PFSK-1 (cell line): Measurements from ENCODE around the gene MYMX.

Experiments
- FOXP2 ChIP-seq: optimal IDR thresholded peaks from 2 replicates; pipeline ENCODE3; 2011; ENCODE audit warnings: borderline replicate concordance, control low read depth, inconsistent platforms; ENCODE audit not compliant: insufficient read depth; ENCODE audit errors: extremely low read length, extremely low read depth
- POLR2AphosphoS5 ChIP-seq: IDR thresholded peaks from 2 replicates; pipeline ENCODE4 v1.6.1; 2012; ENCODE audit warnings: low read depth, mild to moderate bottlenecking, control low read depth, low read length, moderate library complexity
- SIN3A ChIP-seq: IDR thresholded peaks from 2 replicates; pipeline ENCODE4 v1.6.1; 2012; ENCODE audit warnings: mild to moderate bottlenecking, low read length, moderate library complexity, borderline replicate concordance; ENCODE audit not compliant: insufficient read depth
- TAF1 ChIP-seq: IDR thresholded peaks from 2 replicates; pipeline ENCODE4 v1.6.1; 2012; ENCODE audit warnings: low read length, control low read depth, borderline replicate concordance; ENCODE audit not compliant: insufficient read depth
- TF ChIP-seq, protein P1 (sequence below), 2 experiments: IDR thresholded peaks; 2 replicates each; pipeline versions ENCODE4 v1.6.1 to v1.8.0; 2011 to 2012; ENCODE audit warnings: low read depth in 2 of 2, low read length in 2 of 2, control low read depth in 1 of 2, inconsistent platforms in 1 of 2, mild to moderate bottlenecking in 1 of 2, moderate library complexity in 1 of 2; ENCODE audit not compliant: insufficient read depth in 1 of 2

Gene MYMX

DNA sequence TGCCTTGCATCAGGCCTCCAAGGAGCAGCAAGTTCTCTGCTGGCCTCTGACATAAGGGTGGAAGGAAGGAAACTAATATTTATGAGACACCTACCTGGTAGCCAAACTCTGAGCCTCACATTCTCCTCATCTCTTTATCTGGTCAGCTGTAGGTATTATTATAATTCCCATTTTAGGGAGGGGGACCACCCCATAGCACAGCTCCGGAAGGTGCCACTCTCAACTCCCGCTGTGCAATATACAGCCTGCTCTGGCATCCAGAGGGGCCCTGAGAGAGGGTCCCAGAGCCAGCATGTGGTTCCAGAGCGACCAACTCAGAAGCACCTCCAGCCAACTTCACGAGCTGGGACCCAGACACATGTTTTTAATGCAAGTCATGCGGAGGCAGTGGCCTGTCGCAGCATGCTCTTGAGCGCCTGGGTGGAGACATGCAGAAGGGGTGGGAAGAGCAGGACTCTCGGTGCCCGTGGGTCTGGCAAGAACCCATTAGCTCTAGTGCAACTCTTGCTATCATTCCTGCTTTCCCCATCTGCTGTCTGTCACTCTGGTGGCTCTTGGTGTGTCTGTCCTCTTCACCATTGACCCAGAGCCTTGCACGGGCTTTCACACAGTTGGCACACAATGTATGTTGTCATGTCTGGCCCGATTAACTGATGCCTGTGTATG is 15.0 kb upstream of the MYMX start:
- TF ChIP-seq, protein P1, sequence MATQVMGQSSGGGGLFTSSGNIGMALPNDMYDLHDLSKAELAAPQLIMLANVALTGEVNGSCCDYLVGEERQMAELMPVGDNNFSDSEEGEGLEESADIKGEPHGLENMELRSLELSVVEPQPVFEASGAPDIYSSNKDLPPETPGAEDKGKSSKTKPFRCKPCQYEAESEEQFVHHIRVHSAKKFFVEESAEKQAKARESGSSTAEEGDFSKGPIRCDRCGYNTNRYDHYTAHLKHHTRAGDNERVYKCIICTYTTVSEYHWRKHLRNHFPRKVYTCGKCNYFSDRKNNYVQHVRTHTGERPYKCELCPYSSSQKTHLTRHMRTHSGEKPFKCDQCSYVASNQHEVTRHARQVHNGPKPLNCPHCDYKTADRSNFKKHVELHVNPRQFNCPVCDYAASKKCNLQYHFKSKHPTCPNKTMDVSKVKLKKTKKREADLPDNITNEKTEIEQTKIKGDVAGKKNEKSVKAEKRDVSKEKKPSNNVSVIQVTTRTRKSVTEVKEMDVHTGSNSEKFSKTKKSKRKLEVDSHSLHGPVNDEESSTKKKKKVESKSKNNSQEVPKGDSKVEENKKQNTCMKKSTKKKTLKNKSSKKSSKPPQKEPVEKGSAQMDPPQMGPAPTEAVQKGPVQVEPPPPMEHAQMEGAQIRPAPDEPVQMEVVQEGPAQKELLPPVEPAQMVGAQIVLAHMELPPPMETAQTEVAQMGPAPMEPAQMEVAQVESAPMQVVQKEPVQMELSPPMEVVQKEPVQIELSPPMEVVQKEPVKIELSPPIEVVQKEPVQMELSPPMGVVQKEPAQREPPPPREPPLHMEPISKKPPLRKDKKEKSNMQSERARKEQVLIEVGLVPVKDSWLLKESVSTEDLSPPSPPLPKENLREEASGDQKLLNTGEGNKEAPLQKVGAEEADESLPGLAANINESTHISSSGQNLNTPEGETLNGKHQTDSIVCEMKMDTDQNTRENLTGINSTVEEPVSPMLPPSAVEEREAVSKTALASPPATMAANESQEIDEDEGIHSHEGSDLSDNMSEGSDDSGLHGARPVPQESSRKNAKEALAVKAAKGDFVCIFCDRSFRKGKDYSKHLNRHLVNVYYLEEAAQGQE (IDR thresholded peaks at IDR 0.05; ENCODE audit: insufficient read depth in 1 of 2, low read depth in 2 of 2, low read length in 2 of 2) = no peak
- TF ChIP-seq SIN3A (no peak), POLR2AphosphoS5 (no peak), FOXP2 (no peak), TAF1 (no peak)

GRCh38 chr6:44202332-44202971 is 14.3 kb upstream of the MYMX start:
- TF ChIP-seq, protein P1 (IDR thresholded peaks at IDR 0.05; ENCODE audit: insufficient read depth in 1 of 2, low read depth in 2 of 2, low read length in 2 of 2) = no peak
- TF ChIP-seq FOXP2 = no peak

- no peak for TF ChIP-seq SIN3A
- TF ChIP-seq FOXP2 = no peak
- TF ChIP-seq TAF1 = no peak
- no peak for TF ChIP-seq POLR2AphosphoS5
- TF ChIP-seq, protein P1 (IDR thresholded peaks at IDR 0.05; ENCODE audit: insufficient read depth in 1 of 2, low read depth in 2 of 2, low read length in 2 of 2) = no peak
Observed at GRCh38 chr6:44202972-44203750, 13.6 kb upstream of the MYMX start.

DNA sequence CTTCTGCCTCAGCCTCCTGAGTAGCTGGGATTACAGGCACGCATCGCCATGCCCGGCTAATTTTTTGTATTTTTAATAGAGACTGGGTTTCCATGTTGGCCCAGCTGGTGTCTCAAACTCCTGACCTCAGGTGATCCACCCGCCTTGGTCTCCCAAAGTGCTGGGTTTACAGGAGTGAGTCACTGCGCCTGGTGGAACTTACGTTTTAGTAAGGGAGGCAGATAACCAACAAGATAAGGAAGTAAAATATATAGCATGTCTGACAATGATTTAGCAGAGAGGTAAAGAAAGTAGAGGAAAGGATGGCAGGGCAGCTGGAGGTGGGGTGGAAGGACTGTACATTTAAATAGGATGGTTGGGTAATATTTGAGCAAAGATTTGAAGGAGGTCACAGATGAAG is 12.8 kb upstream of the MYMX start:
- TF ChIP-seq, protein P1 (IDR thresholded peaks at IDR 0.05; ENCODE audit: insufficient read depth in 1 of 2, low read depth in 2 of 2, low read length in 2 of 2) = no peak
- no peak for TF ChIP-seq FOXP2
- no peak for TF ChIP-seq SIN3A
- TF ChIP-seq TAF1 = no peak
- TF ChIP-seq POLR2AphosphoS5 = no peak
